Keratinocyte (primary cell): ENCODE measurements around the gene FAM78B.

Source experiments
- CTCF ChIP-seq, 3 experiments: IDR thresholded peaks in 1 of 3; conservative IDR thresholded peaks in 1 of 3; optimal IDR thresholded peaks in 1 of 3; 2 replicates in 2 of 3; 3 replicates in 1 of 3; pipeline versions ENCODE3 to v1.5.1; 2011; ENCODE audit warnings: low read length in 3 of 3, mild to moderate bottlenecking in 3 of 3, moderate library complexity in 2 of 3, control low read depth in 1 of 3, inconsistent platforms in 1 of 3; ENCODE audit not compliant: insufficient read depth in 2 of 3; ENCODE audit errors: extremely low read depth in 1 of 3
- EZH2 ChIP-seq: IDR thresholded peaks from one replicate; pipeline ENCODE4 v1.6.1; 2012; ENCODE audit warnings: inconsistent platforms, mild to moderate bottlenecking, low read length, moderate library complexity

DNA sequence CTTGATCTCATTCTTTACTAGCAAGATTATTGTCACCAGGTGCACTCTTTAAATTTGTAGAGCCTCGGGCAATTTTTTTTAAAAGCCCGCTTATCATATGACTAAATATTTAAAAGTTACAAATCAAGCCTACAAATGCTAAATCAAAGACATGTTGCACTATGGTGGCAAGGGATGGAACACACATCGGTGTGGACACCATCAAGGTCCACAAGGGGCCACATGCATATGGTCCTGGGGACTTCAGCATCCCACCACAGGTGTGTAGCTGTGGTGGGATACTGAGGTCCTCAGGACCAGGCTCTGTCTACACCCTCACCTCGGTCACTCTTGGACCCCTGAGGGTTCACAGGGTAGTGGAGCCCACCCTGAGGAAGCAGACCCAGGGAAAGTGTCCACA, 45.8 kb downstream of the FAM78B start:
- no peak for TF ChIP-seq CTCF (optimal IDR thresholded peaks at IDR 0.05 in 1 of 3, IDR thresholded peaks at IDR 0.05 in 1 of 3, conservative IDR thresholded peaks at IDR 0.05 in 1 of 3; ENCODE audit: extremely low read depth in 1 of 3, insufficient read depth in 2 of 3, low read length in 3 of 3)
- TF ChIP-seq EZH2: no peak
